Choroid plexus epithelial cell (primary cell): ENCODE measurements around the gene ZNF583.

Experiments used
- DNase-seq: peaks from one replicate; pipeline ENCODE4 v3.0.0-alpha.2; 2010; ENCODE audit warnings: low read depth
- H3K4me3 ChIP-seq: 2 replicates; pipeline ENCODE4 v1.5.1; 2011; ENCODE audit warnings: low read depth, mild to moderate bottlenecking, control low read depth, low read length, moderate library complexity
- TF ChIP-seq, protein P1 (sequence below): conservative IDR thresholded peaks from 2 replicates; pipeline ENCODE4 v1.5.1; 2011; ENCODE audit warnings: low read depth, mild to moderate bottlenecking, control low read depth, inconsistent platforms, low read length, moderate library complexity

ZNF583 gene

DNA sequence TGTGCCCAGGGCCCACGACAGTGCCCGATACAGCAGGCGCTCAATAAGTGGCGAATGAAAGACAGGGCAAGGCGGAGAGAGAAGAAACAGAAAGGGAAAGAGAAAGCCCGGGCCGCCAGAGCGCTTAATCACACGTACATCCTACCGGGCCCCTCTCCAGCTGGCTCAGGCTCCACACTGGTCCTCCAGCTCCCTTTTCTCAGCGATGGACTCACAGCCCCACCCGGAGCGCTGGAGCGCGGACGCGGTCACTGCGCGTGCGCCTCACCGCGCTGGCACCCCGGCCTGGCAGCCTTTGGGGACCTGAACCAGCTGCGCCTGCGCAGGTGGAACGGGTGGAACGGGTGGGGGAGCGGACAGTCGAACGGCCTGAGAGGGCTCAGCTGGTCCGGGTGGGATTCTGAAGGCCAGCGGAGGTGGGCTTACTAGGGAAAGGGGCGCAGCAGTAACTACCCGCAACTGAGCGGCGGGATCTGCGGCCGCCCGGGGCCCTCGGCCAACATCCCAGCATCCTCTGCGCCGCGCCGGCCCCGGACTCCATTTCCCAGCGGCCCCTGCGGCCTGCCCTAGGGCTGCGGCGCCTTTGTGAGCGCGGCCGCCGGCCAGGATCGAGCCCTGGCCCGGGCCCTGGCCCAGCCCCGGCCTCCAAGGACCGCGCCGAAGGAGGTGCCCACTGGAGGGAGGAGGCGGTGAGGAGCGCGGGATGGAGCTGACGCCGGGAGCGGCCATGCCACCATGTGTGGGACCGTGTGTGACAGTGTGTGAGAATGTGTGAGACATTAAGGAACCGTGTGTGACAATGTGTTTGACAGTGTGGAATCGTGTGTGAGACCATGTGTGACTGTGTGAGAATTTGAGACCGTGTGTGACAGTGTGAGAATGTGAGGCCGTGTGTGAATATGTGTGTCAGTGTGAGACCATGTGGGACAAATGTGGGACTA, at the start of gene ZNF583:
Gene ZNF583 (plus strand): TSS at position 569 of the 941 bp plus-strand sequence. CDS start 2,783 bp downstream, outside the sequence.
- H3K4me3 ChIP-seq, result peak within 1 kb of the TSS; percentile 87
- peak; percentile 98 for DNase-seq
- TF ChIP-seq, protein P1, sequence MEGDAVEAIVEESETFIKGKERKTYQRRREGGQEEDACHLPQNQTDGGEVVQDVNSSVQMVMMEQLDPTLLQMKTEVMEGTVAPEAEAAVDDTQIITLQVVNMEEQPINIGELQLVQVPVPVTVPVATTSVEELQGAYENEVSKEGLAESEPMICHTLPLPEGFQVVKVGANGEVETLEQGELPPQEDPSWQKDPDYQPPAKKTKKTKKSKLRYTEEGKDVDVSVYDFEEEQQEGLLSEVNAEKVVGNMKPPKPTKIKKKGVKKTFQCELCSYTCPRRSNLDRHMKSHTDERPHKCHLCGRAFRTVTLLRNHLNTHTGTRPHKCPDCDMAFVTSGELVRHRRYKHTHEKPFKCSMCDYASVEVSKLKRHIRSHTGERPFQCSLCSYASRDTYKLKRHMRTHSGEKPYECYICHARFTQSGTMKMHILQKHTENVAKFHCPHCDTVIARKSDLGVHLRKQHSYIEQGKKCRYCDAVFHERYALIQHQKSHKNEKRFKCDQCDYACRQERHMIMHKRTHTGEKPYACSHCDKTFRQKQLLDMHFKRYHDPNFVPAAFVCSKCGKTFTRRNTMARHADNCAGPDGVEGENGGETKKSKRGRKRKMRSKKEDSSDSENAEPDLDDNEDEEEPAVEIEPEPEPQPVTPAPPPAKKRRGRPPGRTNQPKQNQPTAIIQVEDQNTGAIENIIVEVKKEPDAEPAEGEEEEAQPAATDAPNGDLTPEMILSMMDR, result no peak

DNA sequence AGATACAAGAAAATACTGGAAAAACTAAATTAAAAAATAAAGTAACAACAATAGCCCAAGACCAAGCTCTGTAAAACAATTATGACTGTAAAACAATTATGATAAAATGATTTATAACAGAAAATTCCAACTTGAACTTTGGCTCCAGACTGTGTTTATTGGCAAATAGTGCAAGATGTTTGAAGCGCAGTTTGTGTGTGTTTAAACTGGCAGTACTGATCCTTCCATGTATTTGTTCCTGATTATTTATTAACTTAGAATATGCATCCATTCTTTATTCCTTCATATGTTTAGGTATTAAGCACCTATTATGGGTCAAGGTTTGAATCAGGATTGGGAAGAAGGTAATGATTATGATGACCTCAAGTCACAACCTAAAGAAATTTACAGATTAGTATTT, 48.6 kb upstream of the ZNF583 start:
- no peak for DNase-seq
- TF ChIP-seq, protein P1, result no peak
- H3K4me3 ChIP-seq, result no peak overlapping the region

DNA sequence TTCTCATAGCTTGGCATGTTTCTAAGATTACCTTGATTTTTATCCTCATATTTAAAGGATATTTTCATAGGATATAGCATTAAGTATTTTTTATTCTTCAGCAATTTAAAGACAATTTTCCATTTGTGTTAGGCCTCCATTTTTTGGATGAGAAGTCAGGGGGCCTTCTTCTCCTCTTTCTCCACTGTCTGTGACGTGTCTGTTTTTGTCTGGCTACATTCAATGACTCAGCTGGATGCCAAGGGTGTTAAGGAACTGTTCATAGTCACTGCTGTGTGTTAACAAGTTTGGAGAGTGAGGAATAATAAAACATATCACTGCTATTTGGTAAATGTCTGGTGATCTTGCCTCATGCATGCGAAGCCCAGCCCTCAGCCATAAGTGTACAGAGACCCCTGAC, 47.2 kb upstream of the ZNF583 start:
- H3K4me3 ChIP-seq, result no peak overlapping the region
- DNase-seq, result peak; percentile 3
- TF ChIP-seq, protein P1, result no peak

DNA sequence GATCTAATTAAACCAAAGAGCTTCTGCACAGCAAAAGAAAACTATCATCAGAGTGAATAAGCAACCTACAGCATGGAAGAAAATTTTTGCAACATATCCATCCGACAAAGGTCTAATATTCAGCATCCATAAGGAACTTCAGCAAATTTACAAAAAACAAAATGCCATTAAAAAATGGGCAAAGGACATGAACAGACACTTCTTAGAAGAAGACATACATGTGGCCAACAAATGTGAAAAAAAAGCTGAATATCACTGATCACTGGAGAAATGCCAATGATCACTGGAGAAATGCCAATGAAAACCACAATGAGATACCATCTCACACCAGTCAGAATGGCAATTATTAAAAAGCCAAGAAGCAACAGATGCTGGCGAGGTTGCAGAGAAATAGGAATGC, 43.3 kb upstream of the ZNF583 start:
- no peak overlapping the region for H3K4me3 ChIP-seq
- no peak for DNase-seq
- TF ChIP-seq, protein P1, result no peak

DNA sequence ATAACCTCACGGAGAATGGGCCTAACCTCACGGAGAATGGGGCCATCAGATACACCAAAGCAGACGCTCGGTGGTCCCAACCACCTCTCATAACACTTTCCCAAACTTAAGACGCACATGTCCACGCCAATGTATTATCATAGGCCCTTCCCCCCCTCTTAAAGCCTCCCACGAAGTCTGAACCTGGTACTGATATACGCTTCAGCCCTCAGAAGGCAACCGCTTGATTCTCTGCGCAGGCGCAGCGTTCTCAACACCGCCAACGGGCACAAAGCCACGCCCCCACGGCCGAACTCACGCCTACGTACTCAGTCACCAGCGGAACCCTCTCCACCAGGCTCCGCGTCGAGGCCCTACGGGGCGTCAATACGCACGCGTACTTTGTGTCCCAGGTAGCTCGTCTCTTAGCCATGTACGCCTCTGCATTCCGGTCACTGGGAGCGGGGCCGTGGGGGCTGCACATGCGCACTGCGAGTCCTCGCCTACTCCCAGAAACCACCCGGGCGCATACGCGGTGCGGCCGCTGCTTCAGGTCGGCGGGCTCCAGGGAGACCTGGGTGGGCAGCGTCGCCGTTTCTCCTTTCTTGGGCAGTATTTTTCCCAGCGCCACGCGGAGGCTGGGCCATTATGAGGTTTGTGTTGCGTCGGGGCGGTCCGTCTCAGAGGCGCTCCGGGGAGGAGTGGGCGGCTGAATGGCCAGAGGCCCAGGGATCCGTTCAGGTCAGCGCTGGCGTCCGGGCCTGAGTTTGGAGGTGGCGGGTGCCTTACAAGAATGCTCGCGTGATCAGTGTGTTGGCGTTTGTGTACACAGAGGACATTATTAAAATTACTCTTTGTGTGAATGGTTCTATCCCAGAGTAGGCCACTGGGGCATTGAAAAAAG, 36.1 kb upstream of the ZNF583 start:
- peak overlapping the region; percentile 79 for H3K4me3 ChIP-seq
- TF ChIP-seq, protein P1, result no peak
- DNase-seq, result peak; percentile 99

DNA sequence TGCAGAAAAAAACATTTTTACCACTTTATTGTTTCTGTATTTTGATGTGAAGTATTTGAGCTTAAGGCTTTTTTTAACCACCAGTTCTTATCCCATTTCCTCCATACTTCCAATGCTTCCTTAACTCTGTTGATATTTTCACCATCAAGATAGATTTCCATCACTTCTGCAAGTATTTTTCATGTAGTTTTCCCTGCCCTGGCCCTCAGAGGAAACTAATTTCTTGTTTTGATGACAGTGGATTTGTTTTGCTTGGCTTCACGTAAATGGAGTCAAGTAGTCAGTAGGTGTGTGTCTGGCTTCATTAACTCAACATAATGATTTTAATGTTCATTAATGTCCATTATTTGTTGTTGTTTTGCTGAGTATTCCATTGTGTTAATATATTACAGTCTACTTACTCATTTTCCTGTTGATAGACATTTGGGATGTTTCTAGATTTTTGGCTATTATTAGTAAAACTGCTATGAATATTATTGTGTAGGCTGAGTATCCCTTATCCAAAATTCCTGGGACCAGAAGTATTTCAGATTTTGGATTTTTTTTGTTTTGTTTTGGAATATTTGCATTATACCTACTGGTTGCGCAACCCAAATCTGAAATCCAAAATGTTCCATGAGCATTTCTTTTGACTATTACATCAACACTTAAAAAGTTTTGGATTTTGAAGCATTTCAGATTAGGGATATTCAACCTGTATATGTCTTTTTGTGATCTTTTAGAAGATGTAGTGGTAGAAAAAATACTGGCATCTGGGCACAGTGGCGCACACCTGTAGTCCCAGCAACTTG, 34.1 kb upstream of the ZNF583 start:
- DNase-seq, result no peak
- H3K4me3 ChIP-seq, result no peak overlapping the region
- TF ChIP-seq, protein P1, result no peak
